ENCODE data around the gene RNF20.

DNA sequence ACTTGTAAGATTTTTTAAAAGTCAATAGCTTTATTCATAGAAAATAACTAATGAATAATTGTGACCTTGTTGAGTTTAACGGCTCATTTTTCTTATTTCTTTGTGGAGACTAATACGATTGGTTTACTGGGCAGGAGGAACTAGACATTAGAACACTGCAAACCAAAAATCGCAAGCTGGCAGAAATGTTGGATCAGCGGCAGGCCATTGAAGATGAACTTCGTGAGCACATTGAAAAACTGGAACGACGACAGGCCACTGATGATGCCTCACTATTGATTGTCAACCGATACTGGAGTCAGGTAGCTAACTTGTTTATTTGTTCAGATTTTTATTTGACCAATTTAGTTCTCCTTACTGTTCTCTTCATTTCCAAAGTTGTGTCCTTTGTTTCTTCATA, 6.4 kb downstream of the RNF20 start:
- TF ChIP-seq, protein P1, sequence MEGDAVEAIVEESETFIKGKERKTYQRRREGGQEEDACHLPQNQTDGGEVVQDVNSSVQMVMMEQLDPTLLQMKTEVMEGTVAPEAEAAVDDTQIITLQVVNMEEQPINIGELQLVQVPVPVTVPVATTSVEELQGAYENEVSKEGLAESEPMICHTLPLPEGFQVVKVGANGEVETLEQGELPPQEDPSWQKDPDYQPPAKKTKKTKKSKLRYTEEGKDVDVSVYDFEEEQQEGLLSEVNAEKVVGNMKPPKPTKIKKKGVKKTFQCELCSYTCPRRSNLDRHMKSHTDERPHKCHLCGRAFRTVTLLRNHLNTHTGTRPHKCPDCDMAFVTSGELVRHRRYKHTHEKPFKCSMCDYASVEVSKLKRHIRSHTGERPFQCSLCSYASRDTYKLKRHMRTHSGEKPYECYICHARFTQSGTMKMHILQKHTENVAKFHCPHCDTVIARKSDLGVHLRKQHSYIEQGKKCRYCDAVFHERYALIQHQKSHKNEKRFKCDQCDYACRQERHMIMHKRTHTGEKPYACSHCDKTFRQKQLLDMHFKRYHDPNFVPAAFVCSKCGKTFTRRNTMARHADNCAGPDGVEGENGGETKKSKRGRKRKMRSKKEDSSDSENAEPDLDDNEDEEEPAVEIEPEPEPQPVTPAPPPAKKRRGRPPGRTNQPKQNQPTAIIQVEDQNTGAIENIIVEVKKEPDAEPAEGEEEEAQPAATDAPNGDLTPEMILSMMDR (conservative IDR thresholded peaks at IDR 0.05; ENCODE audit: low read length) = no peak
- TF ChIP-seq EZH2phosphoT487 (IDR thresholded peaks at IDR 0.05; ENCODE audit: borderline replicate concordance) = no peak
